SU-DHL-6 (cell line): ENCODE results near the gene CACNA2D4.

ENCODE experiments used
- H2AFZ ChIP-seq: fragments of 200-600 bp; sonication (generic); 2 replicates; pipeline ENCODE4 v1.6.1; 2014; ENCODE audit warnings: low read depth, mild to moderate bottlenecking, moderate library complexity, mixed read lengths, antibody characterized with exemption, low read length; ENCODE audit not compliant: severe bottlenecking
- H3F3A ChIP-seq: fragments of 200-600 bp; shearing (Covaris generic); 2 replicates; pipeline ENCODE4 v1.6.0; 2016; ENCODE audit warnings: antibody characterized with exemption, mild to moderate bottlenecking; ENCODE audit not compliant: insufficient read depth
- H3K27ac ChIP-seq: fragments of 200-600 bp; sonication (generic); 2 replicates; pipeline ENCODE4 v1.5.1; 2016; ENCODE audit warnings: low read depth, mild to moderate bottlenecking, low read length, moderate library complexity, mixed read lengths
- H3K27me3 ChIP-seq: fragments of 200-600 bp; sonication (generic), shearing (Covaris generic); 2 replicates; pipeline ENCODE4 v1.6.0; 2014; ENCODE audit warnings: mild to moderate bottlenecking, low read length
- H3K36me3 ChIP-seq: fragments of 200-600 bp; sonication (generic); 2 replicates; pipeline ENCODE4 v1.6.1; 2014; ENCODE audit warnings: mild to moderate bottlenecking, low read length, mixed read lengths
- H3K4me2 ChIP-seq: fragments of 300-600, 200-600 bp; shearing (Covaris generic), sonication (generic); 2 replicates; pipeline ENCODE4 v1.6.0; 2014; ENCODE audit warnings: low read length, low read depth, mild to moderate bottlenecking; ENCODE audit not compliant: poor library complexity, severe bottlenecking
- H3K4me3 ChIP-seq: fragments of 200-600 bp; sonication (generic); 2 replicates; pipeline ENCODE4 v1.5.1; 2014; ENCODE audit warnings: antibody characterized with exemption, low read length, mild to moderate bottlenecking, mixed read lengths; ENCODE audit not compliant: insufficient read depth, poor library complexity, severe bottlenecking
- H3K79me2 ChIP-seq: fragments of 200-600 bp; sonication (generic); 2 replicates; pipeline ENCODE4 v1.6.1; 2014; ENCODE audit warnings: mild to moderate bottlenecking, low read length, moderate library complexity; ENCODE audit not compliant: insufficient read depth
- H3K9ac ChIP-seq: fragments of 200-600 bp; sonication (generic); 2 replicates; pipeline ENCODE4 v1.7.0; 2014; ENCODE audit warnings: mild to moderate bottlenecking, low read length
- H3K9me2 ChIP-seq: fragments of 200-600 bp; sonication (generic); replicated peaks from 2 replicates; pipeline ENCODE4 v1.6.1; 2014; ENCODE audit warnings: low read length; ENCODE audit not compliant: insufficient read depth
- H3K9me3 ChIP-seq: fragments of 200-600 bp; sonication (generic); 2 replicates; pipeline ENCODE4 v1.6.1; 2014; ENCODE audit warnings: low read length, mixed read lengths; ENCODE audit not compliant: insufficient read depth
- H4K20me1 ChIP-seq: fragments of 200-600 bp; sonication (generic); 2 replicates; pipeline ENCODE4 v1.6.1; 2014; ENCODE audit warnings: low read depth, mild to moderate bottlenecking, antibody characterized with exemption, low read length, moderate library complexity, mixed read lengths
- EZH2phosphoT487 ChIP-seq: fragments of 200-600 bp; sonication (generic), shearing (Covaris generic); conservative IDR thresholded peaks from 2 replicates; pipeline ENCODE4 v1.6.1; 2018; ENCODE audit warnings: mild to moderate bottlenecking, antibody characterized with exemption, low read length, moderate library complexity, mixed read lengths
- TF ChIP-seq, protein P1 (sequence below): fragments of 200-600 bp; sonication (generic); IDR thresholded peaks from one replicate; pipeline ENCODE4 v1.5.1; 2017; ENCODE audit warnings: antibody characterized with exemption, mild to moderate bottlenecking, low read length, moderate library complexity; ENCODE audit not compliant: insufficient read depth, poor library complexity, severe bottlenecking

The CACNA2D4 gene

DNA sequence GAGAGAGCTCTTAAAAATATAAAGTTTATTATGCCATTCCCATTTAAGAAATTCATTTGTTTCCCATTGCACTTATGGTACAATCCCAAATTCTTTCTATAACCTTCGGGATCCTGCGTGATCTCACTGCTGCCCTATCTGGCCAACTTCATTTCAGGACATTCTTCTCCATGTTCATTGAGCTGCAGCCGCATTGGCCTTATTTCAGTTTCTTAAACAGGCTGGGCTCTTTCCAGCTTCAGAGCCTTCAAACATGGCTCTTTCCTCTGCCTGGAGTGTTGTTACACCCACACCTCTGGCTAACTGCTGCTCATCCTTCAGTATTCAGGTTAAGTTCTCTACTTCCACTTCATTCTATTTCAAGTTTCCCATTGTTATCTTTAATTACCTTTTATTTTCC, 156.6 kb downstream of the CACNA2D4 start:
- no peak overlapping the region for H3K4me3 ChIP-seq
- no peak overlapping the region for H3K9ac ChIP-seq
- peaks cover 19% of the 10 kb centered on the region for H4K20me1 ChIP-seq
- no peak overlapping the region for H2AFZ ChIP-seq
- H3K79me2 ChIP-seq = peaks cover 87% of the 10 kb centered on the region
- no peaks in the 10 kb centered on the region for H3K9me2 ChIP-seq
- no peaks in the 10 kb centered on the region for H3K27me3 ChIP-seq
- TF ChIP-seq, protein P1, sequence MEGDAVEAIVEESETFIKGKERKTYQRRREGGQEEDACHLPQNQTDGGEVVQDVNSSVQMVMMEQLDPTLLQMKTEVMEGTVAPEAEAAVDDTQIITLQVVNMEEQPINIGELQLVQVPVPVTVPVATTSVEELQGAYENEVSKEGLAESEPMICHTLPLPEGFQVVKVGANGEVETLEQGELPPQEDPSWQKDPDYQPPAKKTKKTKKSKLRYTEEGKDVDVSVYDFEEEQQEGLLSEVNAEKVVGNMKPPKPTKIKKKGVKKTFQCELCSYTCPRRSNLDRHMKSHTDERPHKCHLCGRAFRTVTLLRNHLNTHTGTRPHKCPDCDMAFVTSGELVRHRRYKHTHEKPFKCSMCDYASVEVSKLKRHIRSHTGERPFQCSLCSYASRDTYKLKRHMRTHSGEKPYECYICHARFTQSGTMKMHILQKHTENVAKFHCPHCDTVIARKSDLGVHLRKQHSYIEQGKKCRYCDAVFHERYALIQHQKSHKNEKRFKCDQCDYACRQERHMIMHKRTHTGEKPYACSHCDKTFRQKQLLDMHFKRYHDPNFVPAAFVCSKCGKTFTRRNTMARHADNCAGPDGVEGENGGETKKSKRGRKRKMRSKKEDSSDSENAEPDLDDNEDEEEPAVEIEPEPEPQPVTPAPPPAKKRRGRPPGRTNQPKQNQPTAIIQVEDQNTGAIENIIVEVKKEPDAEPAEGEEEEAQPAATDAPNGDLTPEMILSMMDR = no peak
- no peak for TF ChIP-seq EZH2phosphoT487
- 0 out of 2 replicates have a peak, but pooled peaks cover 3% of the 10 kb centered on the region for H3F3A ChIP-seq
- H3K27ac ChIP-seq = no peak overlapping the region
- peaks cover 31% of the 10 kb centered on the region for H3K36me3 ChIP-seq
- no peak overlapping the region for H3K4me2 ChIP-seq
- H3K9me3 ChIP-seq = no peaks in the 10 kb centered on the region

DNA sequence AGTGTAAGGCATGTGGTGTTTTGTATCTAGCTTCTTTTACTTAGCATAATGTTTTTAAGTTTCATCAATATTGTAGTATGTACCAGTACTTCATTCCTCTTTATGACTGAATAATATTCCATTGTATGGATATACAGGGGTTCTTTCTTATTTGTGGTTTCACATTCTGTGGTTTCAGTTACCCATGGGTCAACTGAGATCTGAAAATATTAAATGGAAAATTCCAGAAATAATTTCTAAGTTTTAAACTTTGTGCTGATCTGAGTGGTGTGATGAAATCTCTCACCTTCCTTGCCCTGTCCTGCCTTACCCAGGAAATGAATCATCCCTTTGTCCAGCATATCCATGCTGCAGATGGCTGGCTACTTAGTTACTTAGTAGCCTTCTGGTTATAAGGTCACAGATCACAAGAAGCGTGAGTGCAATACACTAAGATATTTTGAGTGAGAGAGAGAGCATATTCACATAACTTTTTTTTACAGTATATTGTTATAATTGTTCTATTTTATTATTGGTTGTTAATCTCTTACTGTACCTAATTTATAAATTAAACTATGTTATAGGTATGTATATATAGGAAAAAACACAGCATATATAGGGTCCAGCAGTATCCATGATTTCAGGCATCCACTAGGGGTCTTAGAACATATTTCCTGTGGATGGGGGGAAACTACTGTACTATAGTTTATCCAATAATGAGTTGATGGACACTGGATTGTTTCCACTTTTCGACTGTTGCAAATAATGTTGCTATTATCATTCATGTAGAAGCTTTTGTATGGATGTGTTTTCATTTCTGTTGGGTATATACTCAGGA, 157.7 kb downstream of the CACNA2D4 start:
- Histone ChIP-seq H3K9me3 (no peaks in the 10 kb centered on the region), H3K79me2 (peaks cover 76% of the 10 kb centered on the region), H3K9me2 (no peaks in the 10 kb centered on the region), H2AFZ (no peak overlapping the region), H4K20me1 (peaks cover 15% of the 10 kb centered on the region; the same call in 1 of the 2 replicates), H3K4me3 (no peak overlapping the region), H3K4me2 (no peak overlapping the region), H3K27ac (no peak overlapping the region), H3F3A (0 out of 2 replicates have a peak, but pooled peaks cover 3% of the 10 kb centered on the region), H3K27me3 (no peaks in the 10 kb centered on the region), H3K9ac (no peak overlapping the region), H3K36me3 (peaks cover 26% of the 10 kb centered on the region)
- TF ChIP-seq EZH2phosphoT487 = no peak
- TF ChIP-seq, protein P1 = no peak

DNA sequence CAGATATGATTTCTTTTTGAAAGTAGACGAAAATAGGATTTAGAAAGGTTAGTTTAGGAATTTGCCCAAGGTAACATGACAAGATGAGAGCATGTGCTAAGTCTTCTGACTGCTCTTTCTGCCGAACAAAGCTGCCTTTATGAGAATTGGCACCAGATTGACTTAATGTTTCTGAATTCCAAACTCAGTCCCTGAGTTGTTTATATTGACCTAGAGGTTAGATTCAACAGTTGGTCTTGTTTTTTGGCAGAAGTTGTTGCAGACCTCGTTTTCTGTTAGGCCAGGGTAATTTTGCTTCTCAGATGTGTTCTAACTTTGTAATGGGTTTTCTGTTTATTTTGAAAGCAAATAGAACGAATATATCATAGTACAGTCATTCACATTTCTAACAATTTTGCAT, 159.6 kb downstream of the CACNA2D4 start:
- no peak overlapping the region for H3K27ac ChIP-seq
- peaks cover 67% of the 10 kb centered on the region for H3K79me2 ChIP-seq

More for the DNA sequence above, 159.6 kb downstream of the CACNA2D4 start:
- Histone ChIP-seq H3K9ac (no peak overlapping the region), H3K9me3 (no peaks in the 10 kb centered on the region), H3K36me3 (peaks cover 36% of the 10 kb centered on the region), H3K4me2 (no peak overlapping the region), H3K4me3 (no peak overlapping the region), H4K20me1 (peaks cover 6% of the 10 kb centered on the region; the same call in 1 of the 2 replicates), H3K9me2 (no peaks in the 10 kb centered on the region), H3F3A (0 out of 2 replicates have a peak, but pooled peaks cover 3% of the 10 kb centered on the region), H3K27me3 (no peaks in the 10 kb centered on the region), H2AFZ (no peak overlapping the region)
- TF ChIP-seq EZH2phosphoT487 = no peak
- TF ChIP-seq, protein P1 = no peak
